Fibroblast of mammary gland (primary cell): Measurements from ENCODE around the gene ITPK1.

Source experiments
- DNase-seq: peaks from one replicate; pipeline ENCODE4 v3.0.0-alpha.2; 2010; ENCODE audit warnings: low read depth
- H3K4me3 ChIP-seq: 2 replicates; pipeline ENCODE4 v1.5.1; 2011; ENCODE audit warnings: low read depth, mild to moderate bottlenecking, low read length, moderate library complexity; ENCODE audit not compliant: control insufficient read depth
- TF ChIP-seq, protein P1 (sequence below): conservative IDR thresholded peaks from 2 replicates; pipeline ENCODE4 v1.5.1; 2011; ENCODE audit warnings: low read depth, low read length, inconsistent platforms; ENCODE audit not compliant: control insufficient read depth, insufficient read depth

Gene ITPK1

GRCh38 chr14:92986254-92987147 lies 129.2 kb downstream of the ITPK1 start:
- TF ChIP-seq, protein P1, sequence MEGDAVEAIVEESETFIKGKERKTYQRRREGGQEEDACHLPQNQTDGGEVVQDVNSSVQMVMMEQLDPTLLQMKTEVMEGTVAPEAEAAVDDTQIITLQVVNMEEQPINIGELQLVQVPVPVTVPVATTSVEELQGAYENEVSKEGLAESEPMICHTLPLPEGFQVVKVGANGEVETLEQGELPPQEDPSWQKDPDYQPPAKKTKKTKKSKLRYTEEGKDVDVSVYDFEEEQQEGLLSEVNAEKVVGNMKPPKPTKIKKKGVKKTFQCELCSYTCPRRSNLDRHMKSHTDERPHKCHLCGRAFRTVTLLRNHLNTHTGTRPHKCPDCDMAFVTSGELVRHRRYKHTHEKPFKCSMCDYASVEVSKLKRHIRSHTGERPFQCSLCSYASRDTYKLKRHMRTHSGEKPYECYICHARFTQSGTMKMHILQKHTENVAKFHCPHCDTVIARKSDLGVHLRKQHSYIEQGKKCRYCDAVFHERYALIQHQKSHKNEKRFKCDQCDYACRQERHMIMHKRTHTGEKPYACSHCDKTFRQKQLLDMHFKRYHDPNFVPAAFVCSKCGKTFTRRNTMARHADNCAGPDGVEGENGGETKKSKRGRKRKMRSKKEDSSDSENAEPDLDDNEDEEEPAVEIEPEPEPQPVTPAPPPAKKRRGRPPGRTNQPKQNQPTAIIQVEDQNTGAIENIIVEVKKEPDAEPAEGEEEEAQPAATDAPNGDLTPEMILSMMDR, result no peak
- H3K4me3 ChIP-seq, result no peak overlapping the region
- peak; percentile 47 for DNase-seq

DNA sequence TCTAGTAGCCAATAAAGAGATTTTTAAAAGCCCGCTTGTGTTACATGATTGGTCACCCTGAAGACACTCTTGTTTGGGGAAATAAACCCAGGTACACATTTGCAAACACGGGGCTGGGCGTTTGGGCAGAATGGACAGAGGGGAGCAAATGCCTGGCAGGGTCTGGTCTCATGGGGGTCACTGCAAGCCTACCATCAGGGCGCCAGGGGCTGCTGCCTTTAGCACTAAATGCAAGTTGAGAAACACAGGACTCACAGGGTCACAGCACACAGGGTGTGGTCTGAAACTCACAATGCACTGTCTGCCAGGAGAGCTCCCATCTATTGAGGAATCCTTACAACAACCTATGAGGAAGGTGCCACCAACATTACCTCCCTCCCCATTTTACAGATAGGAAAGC lies 130.2 kb downstream of the ITPK1 start:
- DNase-seq, result no peak
- TF ChIP-seq, protein P1, result no peak
- no peak overlapping the region for H3K4me3 ChIP-seq

DNA sequence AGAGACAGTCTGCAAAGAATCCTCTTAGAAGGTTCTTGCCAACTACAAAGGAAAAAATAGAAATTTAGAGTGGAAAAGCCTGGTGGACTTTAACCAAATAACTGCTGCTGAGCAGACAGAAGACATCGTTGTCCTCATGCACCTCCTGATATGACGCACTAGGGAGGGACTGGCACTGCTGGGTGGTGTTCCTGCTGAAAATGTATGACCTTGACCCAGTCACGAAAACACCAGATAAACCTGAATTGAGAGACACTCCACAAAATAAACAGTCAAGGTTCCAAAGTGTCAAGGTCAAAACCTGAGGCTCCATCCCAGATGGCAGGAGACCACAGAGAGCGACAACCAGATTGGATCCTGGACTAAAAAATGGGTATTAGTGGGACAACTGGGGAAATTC lies 130.8 kb downstream of the ITPK1 start:
- TF ChIP-seq, protein P1, result no peak
- no peak for DNase-seq

DNA sequence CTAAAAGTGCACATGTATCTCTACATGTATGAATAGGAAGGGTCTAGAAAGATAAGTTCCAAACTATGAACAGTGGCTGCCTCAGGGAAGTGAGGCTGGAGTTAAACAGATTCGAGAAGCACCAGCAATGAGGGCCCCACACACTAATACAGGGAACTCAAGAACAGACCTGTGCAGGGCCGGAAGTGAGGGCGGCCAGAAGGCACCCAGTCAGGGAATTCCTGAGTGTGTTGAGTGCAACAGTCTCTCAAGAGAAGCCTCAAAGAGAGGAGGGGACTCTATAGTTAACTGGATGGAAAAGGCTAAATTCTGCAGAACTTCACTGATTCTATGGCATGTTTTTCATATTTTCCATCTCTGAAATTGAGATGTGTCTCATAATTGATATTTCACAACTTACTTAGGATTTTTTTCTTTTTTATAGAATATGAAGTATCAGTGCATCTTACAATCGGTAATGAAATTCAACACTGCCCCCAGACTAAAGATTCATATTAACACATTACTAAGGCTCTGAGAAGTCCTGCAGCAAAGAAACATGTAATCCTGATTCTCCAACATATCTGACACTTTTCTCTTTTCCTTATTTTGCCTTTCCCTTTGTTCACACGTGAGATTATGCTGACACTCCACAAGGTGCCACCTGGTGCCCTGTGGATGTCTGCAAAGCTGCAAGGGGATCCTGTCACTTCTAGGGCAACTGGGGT lies 131.5 kb downstream of the ITPK1 start:
- no peak for DNase-seq
- no peak overlapping the region for H3K4me3 ChIP-seq
- TF ChIP-seq, protein P1, result no peak

More for the DNA sequence above, 130.8 kb downstream of the ITPK1 start:
- no peak overlapping the region for H3K4me3 ChIP-seq

GRCh38 chr14:92982956-92983355 lies 132.8 kb downstream of the ITPK1 start:
- no peak for DNase-seq
- no peak overlapping the region for H3K4me3 ChIP-seq

DNA sequence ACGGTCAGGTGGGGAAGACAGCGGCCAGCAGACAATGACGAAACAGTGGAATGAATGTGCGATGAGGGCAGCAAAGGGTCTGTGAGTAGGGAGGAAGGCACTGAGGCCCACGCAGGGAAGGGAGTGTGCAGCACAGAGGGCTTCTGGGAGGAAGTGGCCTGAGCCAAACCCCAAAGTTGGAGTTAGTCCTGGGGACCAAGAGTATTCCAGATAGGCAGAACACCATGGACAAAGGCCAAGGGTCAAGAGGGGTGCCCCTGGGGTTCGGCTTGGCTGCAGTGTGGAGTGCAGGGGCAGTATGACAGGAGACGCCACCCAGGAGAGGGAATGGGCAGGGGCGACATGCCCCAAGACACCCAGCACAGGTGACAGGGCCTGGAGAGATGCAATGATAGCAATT lies 134.0 kb downstream of the ITPK1 start:
- TF ChIP-seq, protein P1, result no peak
- no peak for DNase-seq

More at GRCh38 chr14:92982956-92983355, 132.8 kb downstream of the ITPK1 start:
- TF ChIP-seq, protein P1, result no peak

More for the DNA sequence above, 134.0 kb downstream of the ITPK1 start:
- no peak overlapping the region for H3K4me3 ChIP-seq
